Endothelial cell of umbilical vein (primary cell): ENCODE results near the gene IFT74. TPM values are rescaled to one million over a fixed set of nuclear protein-coding genes. Genes with fewer than 3 reads are reported as not detected.

Experiments
- BruUV-seq: library from RNA; stranded (reverse); fragments of 400-500 nt; replicated peaks from 2 replicates; lab custom pipeline; 2021; lab: Mats Ljungman, UMichigan
- CTCF ChIA-PET: fragments of 300-600, 350-600 bp; sonication (Branson Sonifier 250); formaldehyde crosslinking; loops from one replicate; lab custom pipeline; 2021; ENCODE audit warnings: antibody characterized with exemption, inconsistent platforms; lab: Charles Lee
- POLR2A ChIA-PET: fragments of 300-600, 350-600 bp; sonication (Branson Sonifier 250); formaldehyde crosslinking; loops from one replicate; lab custom pipeline; 2021; ENCODE audit warnings: antibody characterized with exemption, inconsistent platforms; lab: Charles Lee
- DNase-seq: peaks from one replicate; pipeline ENCODE4 v3.0.0-alpha.2; 2011; ENCODE audit warnings: low read depth, low spot score
- FAIRE-seq: peaks from 2 replicates; lab custom pipeline; 2011; peaks lifted over from hg19 to GRCh38; lab: Jason Lieb, UNC
- H2AFZ ChIP-seq: 2 replicates; pipeline ENCODE4 v1.6.0; 2012; ENCODE audit warnings: low read depth, low read length, control low read depth, inconsistent platforms
- H3K27ac ChIP-seq: 2 replicates; pipeline ENCODE4 v1.5.1; 2011; ENCODE audit warnings: low read depth, mild to moderate bottlenecking, control low read depth, low read length, moderate library complexity; ENCODE audit not compliant: insufficient read depth
- H3K27me3 ChIP-seq, 2 experiments: 2 replicates each; pipeline versions ENCODE4 v1.6.0 to v1.6.1; 2011; ENCODE audit warnings: low read length in 2 of 2, mixed read lengths in 1 of 2; ENCODE audit not compliant: control insufficient read depth in 2 of 2, insufficient read depth in 2 of 2
- H3K36me3 ChIP-seq, 2 experiments: 2 replicates in 1 of 2; 3 replicates in 1 of 2; pipeline ENCODE4 v1.5.1; 2011; ENCODE audit warnings: low read length in 2 of 2, mild to moderate bottlenecking in 1 of 2, moderate library complexity in 1 of 2; ENCODE audit not compliant: control insufficient read depth in 2 of 2, insufficient read depth in 2 of 2; ENCODE audit errors: extremely low read depth in 1 of 2
- H3K4me1 ChIP-seq: 3 replicates; pipeline ENCODE4 v1.5.1; 2011; ENCODE audit warnings: mild to moderate bottlenecking, low read length; ENCODE audit not compliant: control insufficient read depth, insufficient read depth; ENCODE audit errors: extremely low read depth
- H3K4me2 ChIP-seq: 2 replicates; pipeline ENCODE4 v1.6.1; 2011; ENCODE audit warnings: low read length, control low read depth, mixed read lengths; ENCODE audit not compliant: insufficient read depth
- H3K4me3 ChIP-seq, 3 experiments: fragments of 200-600 bp in 1 of 3; sonication (generic), shearing (Covaris generic) in 1 of 3; replicated peaks in 1 of 3; 2 replicates each; pipeline ENCODE4 v1.5.1; 2011 to 2016; ENCODE audit warnings: control low read depth in 3 of 3, low read length in 3 of 3, mild to moderate bottlenecking in 2 of 3, inconsistent platforms in 1 of 3, low read depth in 1 of 3, moderate library complexity in 1 of 3; ENCODE audit not compliant: insufficient read depth in 1 of 3
- H3K79me2 ChIP-seq: 2 replicates; pipeline ENCODE4 v1.6.0; 2012; ENCODE audit warnings: low read length, inconsistent platforms; ENCODE audit not compliant: control insufficient read depth, insufficient read depth
- H3K9ac ChIP-seq: replicated peaks from 2 replicates; pipeline ENCODE3; 2011; ENCODE audit warnings: low read length, control low read depth; ENCODE audit not compliant: insufficient read depth; ENCODE audit errors: extremely low read depth
- H3K9me1 ChIP-seq: replicated peaks from 3 replicates; pipeline ENCODE4 v1.6.0; 2011; ENCODE audit warnings: mild to moderate bottlenecking, low read length; ENCODE audit not compliant: control insufficient read depth, insufficient read depth; ENCODE audit errors: extremely low read depth
- H3K9me3 ChIP-seq: replicated peaks from 2 replicates; pipeline ENCODE4 v1.5.1; 2012; ENCODE audit warnings: low read length, inconsistent platforms; ENCODE audit not compliant: control insufficient read depth, insufficient read depth
- H4K20me1 ChIP-seq: replicated peaks from 2 replicates; pipeline ENCODE3; 2011; ENCODE audit warnings: mild to moderate bottlenecking, low read length; ENCODE audit not compliant: control insufficient read depth, insufficient read depth; ENCODE audit errors: extremely low read depth
- CTCF ChIP-seq, 2 donors: IDR thresholded peaks; 1 replicate in 1 of 2; 2 replicates in 1 of 2; pipeline ENCODE4 v1.5.1; 2011; ENCODE audit warnings: low read length in 2 of 2, mild to moderate bottlenecking in 2 of 2, moderate library complexity in 2 of 2, control low read depth in 1 of 2, inconsistent platforms in 1 of 2, low read depth in 1 of 2; ENCODE audit not compliant: insufficient read depth in 1 of 2; ENCODE audit errors: extremely low read depth in 1 of 2
- EZH2 ChIP-seq: IDR thresholded peaks from 2 replicates; pipeline ENCODE4 v1.6.1; 2012; ENCODE audit warnings: borderline replicate concordance, low read depth, mild to moderate bottlenecking, moderate library complexity, low read length, inconsistent platforms; ENCODE audit not compliant: severe bottlenecking
- FOS ChIP-seq: IDR thresholded peaks from 2 replicates; pipeline ENCODE4 v1.6.1; 2011; ENCODE audit warnings: mild to moderate bottlenecking, low read length, moderate library complexity, borderline replicate concordance; ENCODE audit not compliant: insufficient read depth
- GATA2 ChIP-seq: IDR thresholded peaks from 2 replicates; pipeline ENCODE4 v1.7.0; 2011; ENCODE audit warnings: low read depth, mild to moderate bottlenecking, moderate library complexity, mixed read lengths, low read length; ENCODE audit not compliant: insufficient read length, insufficient read depth
- JUN ChIP-seq: IDR thresholded peaks from 2 replicates; pipeline ENCODE4 v1.6.1; 2011; ENCODE audit warnings: borderline replicate concordance, low read depth; ENCODE audit not compliant: insufficient read length, insufficient read depth
- MAX ChIP-seq: IDR thresholded peaks from 2 replicates; pipeline ENCODE4 v1.6.1; 2011; ENCODE audit not compliant: insufficient read depth, insufficient read length
- MYC ChIP-seq: IDR thresholded peaks from one replicate; pipeline ENCODE4 v1.6.1; 2011; ENCODE audit warnings: mild to moderate bottlenecking, low read depth, low read length
- POLR2A ChIP-seq: IDR thresholded peaks from 2 replicates; pipeline ENCODE4 v1.6.1; 2012; ENCODE audit warnings: low read depth, mild to moderate bottlenecking, control low read depth, low read length
- POLR2AphosphoS5 ChIP-seq: IDR thresholded peaks from 2 replicates; pipeline ENCODE4 v1.6.1; 2012; ENCODE audit warnings: low read depth, mild to moderate bottlenecking, control low read depth, low read length, moderate library complexity; ENCODE audit not compliant: insufficient read depth
- dilution Hi-C: fragments of 300-500 bp; cut with MboI; formaldehyde crosslinking; loops from one replicate; pipeline ENCODE4 v1.15.0; 2019; ENCODE audit warnings: low sequenced_read_pairs; ENCODE audit not compliant: extremely low pct_ligation_motif_present
- intact Hi-C: fragments of 100-400 bp; cut with micrococcal nuclease; formaldehyde crosslinking; loops from one replicate; pipeline ENCODE4 v1.10.0; 2022
- polyA plus RNA-seq, 4 experiments: library from polyadenylated mRNA; depleted of rRNA in 3 of 4; stranded (reverse) in 3 of 4; unstranded in 1 of 4; fragments of >200 nt; gene quantifications; 2 replicates each; pipeline versions ENCODE4 v1.2.1 to v1.2.3, GENCODE V29; 2011 to 2012; ENCODE audit warnings: missing spikeins in 1 of 4
- total RNA-seq: library from RNA; stranded (reverse); gene quantifications from 2 replicates; pipeline ENCODE4 v1.2.3, GENCODE V29; 2021

IFT74 gene
- total and polyA plus RNA-seq, 2 donors (not counting 3 experiments of a cell fraction or from before 2014, with no cell fraction given): 3.4 to 10.8 TPM

GRCh38 chr9:27042476-27042875 lies 86.3 kb downstream of the IFT74 start:
- Histone ChIP-seq H3K9ac (no peak overlapping the region), H3K27me3 (no peaks in the 10 kb centered on the region), H4K20me1 (no peaks in the 10 kb centered on the region), H3K27ac (no peak overlapping the region), H3K4me3 (no peak overlapping the region), H3K36me3 (no peaks in the 10 kb centered on the region), H3K79me2 (no peaks in the 10 kb centered on the region), H3K9me1 (no peaks in the 10 kb centered on the region), H3K9me3 (no peaks in the 10 kb centered on the region), H3K4me2 (no peak overlapping the region), H3K4me1 (no peaks in the 10 kb centered on the region), H2AFZ (no peak overlapping the region)
- dilution Hi-C loops: no loop called here
- intact Hi-C loops: no loop called here
- CTCF ChIA-PET: no interaction called here
- no TSS peak for BruUV-seq
- no peak for TF ChIP-seq POLR2AphosphoS5
- no peak for TF ChIP-seq FOS
- TF ChIP-seq MAX: no peak
- no peak for TF ChIP-seq CTCF (IDR thresholded peaks at IDR 0.05; ENCODE audit: extremely low read depth in 1 of 2, insufficient read depth in 1 of 2, low read depth in 1 of 2, low read length in 2 of 2)
- TF ChIP-seq MYC: no peak
- no peak for TF ChIP-seq GATA2
- no peak for TF ChIP-seq EZH2
- TF ChIP-seq POLR2A: no peak
- TF ChIP-seq JUN: no peak
- POLR2A ChIA-PET: no interaction called here
- no peak for DNase-seq
- FAIRE-seq: no peak
